Sigmoid colon (tissue), 7 donors: ENCODE measurements around the gene DUSP22. TPM values are rescaled to one million over a fixed set of nuclear protein-coding genes. Genes with fewer than 3 reads are reported as not detected.

Source experiments
- DNase-seq: peaks from one replicate; pipeline ENCODE4 v3.0.0-alpha.2; 2019
- H3K27ac ChIP-seq, 4 donors: fragments of 200-600 bp; sonication (generic); one replicate each; pipeline ENCODE4 v1.5.1; 2016 to 2019; ENCODE audit warnings: mild to moderate bottlenecking in 1 of 4
- H3K27me3 ChIP-seq, 3 donors: fragments of 200-600 bp; sonication (generic); one replicate each; pipeline ENCODE4 v1.5.1; 2019; ENCODE audit warnings: mild to moderate bottlenecking in 1 of 3
- H3K36me3 ChIP-seq, 4 donors: fragments of 200-600 bp; sonication (generic); one replicate each; pipeline ENCODE4 v1.5.1; 2016 to 2019
- H3K4me1 ChIP-seq, 4 donors: fragments of 200-600 bp; sonication (generic); one replicate each; pipeline ENCODE4 v1.5.1; 2017 to 2019
- H3K4me3 ChIP-seq, 4 donors: fragments of 200-600 bp; sonication (generic); one replicate each; pipeline ENCODE4 v1.5.1; 2017 to 2019; ENCODE audit warnings: mild to moderate bottlenecking in 2 of 4, moderate library complexity in 1 of 4
- H3K9me3 ChIP-seq, 4 donors: fragments of 200-600 bp in 3 of 4; sonication (generic) in 3 of 4; one replicate each; pipeline versions ENCODE4 v1.5.1 to v1.6.1; 2013 to 2019
- CTCF ChIP-seq, 4 experiments: fragments of 450-650 bp in 3 of 4; fragments of 200-600 bp in 1 of 4; IDR thresholded peaks; one replicate each; pipeline ENCODE4 v1.5.1; 2016 to 2019; ENCODE audit warnings: antibody characterized with exemption in 4 of 4, mild to moderate bottlenecking in 3 of 4, moderate library complexity in 2 of 4
- EP300 ChIP-seq, 4 donors: sonication (generic); formaldehyde crosslinking; IDR thresholded peaks; one replicate each; pipeline ENCODE4 v1.6.1; 2017; ENCODE audit warnings: antibody characterized with exemption in 4 of 4
- POLR2A ChIP-seq, 2 donors: fragments of 450-650 bp; IDR thresholded peaks; one replicate each; pipeline ENCODE4 v1.6.1; 2016; ENCODE audit warnings: antibody characterized with exemption in 2 of 2, mild to moderate bottlenecking in 2 of 2, moderate library complexity in 2 of 2
- POLR2AphosphoS5 ChIP-seq, 4 donors: sonication (generic); formaldehyde crosslinking; IDR thresholded peaks; one replicate each; pipeline ENCODE4 v1.6.1; 2017; ENCODE audit warnings: antibody characterized with exemption in 4 of 4
- WGBS, 2 donors: extraction: QIAGEN DNeasy Blood & Tissue Kit; methylation state at CpG; one replicate each; pipeline ENCODE4 v1.1.7; 2013; 5-methylcytosine and 5-hydroxymethylcytosine counted together
- intact Hi-C: fragments of 100-400 bp; cut with DNase I; formaldehyde crosslinking; loops from one replicate; pipeline ENCODE4 v1.15.1; 2023
- polyA plus RNA-seq, 3 donors: library from polyadenylated mRNA; stranded (reverse); fragments of 200-250 nt; gene quantifications; one replicate each; pipeline ENCODE4 v1.2.3, GENCODE V29; 2013
- total RNA-seq, 4 donors: library from RNA; depleted of rRNA; stranded (reverse); fragments of >200 nt; gene quantifications; one replicate each; pipeline ENCODE4 v1.1.0, GENCODE V29; 2016
- donor health status: healthy with polysubstance abuse.
- donor health status: Bipolar disorder and iron deficiency.
- donor health status: healthy.

The DUSP22 gene
- total and polyA plus RNA-seq, 7 donors = 15.7 to 113 (median 55.6) TPM

DNA sequence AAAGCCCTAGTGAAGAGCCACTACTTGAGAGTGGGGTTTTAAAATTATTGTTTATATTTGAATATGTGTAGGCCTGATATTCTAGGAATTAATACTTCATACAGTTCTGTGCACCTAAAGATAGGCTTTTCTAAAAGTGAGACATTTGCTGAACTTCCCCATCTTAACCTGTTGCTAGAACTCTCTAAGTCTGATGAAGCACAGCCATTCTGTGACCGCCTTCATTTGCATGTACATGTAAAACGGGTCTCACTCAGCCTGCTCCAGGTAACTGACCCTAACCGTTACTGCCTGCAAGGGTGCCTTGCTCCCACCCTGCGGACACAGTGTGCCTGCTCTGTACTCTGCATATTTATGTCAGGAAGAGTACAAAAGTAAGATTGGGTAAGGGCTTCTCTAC, 54.9 kb downstream of the DUSP22 start:
- no peaks in the 10 kb centered on the region for H3K27me3 ChIP-seq
- no peak overlapping the region for H3K4me3 ChIP-seq
- H3K4me1 ChIP-seq = peaks cover 0 to 9% (median 3%) of the 10 kb centered on the region in 4 donors
- no peak for DNase-seq
- intact Hi-C loops = no loop called here
- no peak for TF ChIP-seq EP300 (IDR thresholded peaks at IDR 0.05)
- no peak for TF ChIP-seq POLR2A (IDR thresholded peaks at IDR 0.05)
- TF ChIP-seq POLR2AphosphoS5 (IDR thresholded peaks at IDR 0.05) = no peak
- no peak for TF ChIP-seq CTCF (IDR thresholded peaks at IDR 0.05)
- no peaks in the 10 kb centered on the region for H3K9me3 ChIP-seq
- H3K27ac ChIP-seq = no peak overlapping the region
- whole genome bisulfite sequencing, 2 donors = 79 to 92% methylated on average over 4 of the region's 4 CpGs
- H3K36me3 ChIP-seq = peaks cover 13 to 32% (median 16%) of the 10 kb centered on the region in 4 donors

DNA sequence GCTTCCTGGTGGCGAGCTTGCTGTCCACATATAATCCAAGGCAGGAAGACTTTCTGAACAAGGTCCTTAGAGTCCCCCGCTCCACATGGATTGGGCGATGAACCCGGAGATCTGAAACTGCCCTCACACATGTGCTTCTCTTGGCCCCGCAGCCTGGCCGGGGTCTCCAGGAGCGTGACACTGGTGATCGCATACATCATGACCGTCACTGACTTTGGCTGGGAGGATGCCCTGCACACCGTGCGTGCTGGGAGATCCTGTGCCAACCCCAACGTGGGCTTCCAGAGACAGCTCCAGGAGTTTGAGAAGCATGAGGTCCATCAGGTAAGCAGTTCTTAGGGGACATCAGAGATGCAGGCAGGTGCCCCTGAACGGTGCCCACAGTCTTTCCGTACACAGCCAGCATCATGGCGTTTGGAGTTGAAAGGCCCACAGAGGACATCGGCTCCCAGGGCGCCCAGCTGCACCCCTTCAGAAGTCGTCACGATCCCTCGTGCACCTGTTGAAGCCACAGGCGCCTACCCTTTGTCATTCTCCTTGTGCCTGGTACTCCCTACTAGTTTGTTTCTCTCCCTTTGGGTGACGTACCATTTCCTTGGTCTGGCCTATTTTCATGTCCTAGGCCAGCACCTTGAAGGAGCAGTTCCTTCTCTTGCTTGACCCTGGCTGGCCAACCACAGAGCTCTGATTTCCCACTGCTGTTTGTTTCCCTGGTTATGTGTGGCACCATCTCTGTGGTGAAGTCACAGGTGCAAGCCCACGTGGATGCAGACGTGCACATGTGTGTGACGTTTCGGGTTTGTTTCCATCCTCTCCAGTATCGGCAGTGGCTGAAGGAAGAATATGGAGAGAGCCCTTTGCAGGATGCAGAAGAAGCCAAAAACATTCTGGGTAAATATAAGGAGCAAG, 55.9 kb downstream of the DUSP22 start:
- Histone ChIP-seq H3K36me3 (peaks cover 13 to 32% (median 16%) of the 10 kb centered on the region in 4 donors), H3K9me3 (no peaks in the 10 kb centered on the region), H3K27ac (no peak overlapping the region), H3K4me3 (no peak overlapping the region), H3K4me1 (peaks cover 0 to 9% (median 3%) of the 10 kb centered on the region in 4 donors), H3K27me3 (no peaks in the 10 kb centered on the region)
- 94 to 95% methylated on average over 27 of the region's 27 CpGs for WGBS, 2 donors
- peak; percentile 66 for DNase-seq
- TF ChIP-seq POLR2A (IDR thresholded peaks at IDR 0.05) (no peak), CTCF (IDR thresholded peaks at IDR 0.05) (no peak), EP300 (IDR thresholded peaks at IDR 0.05) (no peak), POLR2AphosphoS5 (IDR thresholded peaks at IDR 0.05) (no peak)
- intact Hi-C loops = no loop called here

DNA sequence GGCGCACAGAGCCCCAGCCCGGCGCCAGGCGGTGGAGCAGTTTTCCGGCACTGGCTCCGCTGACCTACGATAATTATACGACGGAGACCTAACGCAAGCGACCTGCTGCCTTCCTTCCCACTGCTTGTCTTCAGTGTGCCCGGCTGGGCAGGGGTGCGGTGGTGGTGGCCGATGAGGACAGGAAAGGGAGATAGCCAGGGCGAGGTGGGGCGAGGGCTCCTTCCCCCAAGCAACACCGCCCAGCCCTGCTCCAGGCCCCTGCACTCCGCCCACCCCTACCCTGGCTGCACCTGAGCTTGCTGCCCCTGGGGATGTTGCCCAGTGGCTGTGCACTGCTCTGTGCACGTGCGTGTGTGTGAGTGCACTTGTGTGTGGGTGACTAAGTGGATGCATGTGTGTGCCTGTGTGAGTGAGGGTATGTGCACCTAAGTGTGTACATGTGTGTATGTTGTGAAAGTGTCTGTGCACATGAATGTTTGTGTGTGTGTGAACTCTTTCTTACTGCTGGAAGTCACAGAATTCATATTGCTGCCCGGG, 56.6 kb downstream of the DUSP22 start:
- Histone ChIP-seq H3K4me1 (peaks cover 0 to 9% (median 3%) of the 10 kb centered on the region in 4 donors), H3K4me3 (no peak overlapping the region), H3K27me3 (no peaks in the 10 kb centered on the region), H3K27ac (no peak overlapping the region), H3K9me3 (no peaks in the 10 kb centered on the region), H3K36me3 (peaks cover 13 to 32% (median 16%) of the 10 kb centered on the region in 4 donors)
- TF ChIP-seq POLR2A (IDR thresholded peaks at IDR 0.05) (no peak), CTCF (IDR thresholded peaks at IDR 0.05) (no peak), EP300 (IDR thresholded peaks at IDR 0.05) (no peak), POLR2AphosphoS5 (IDR thresholded peaks at IDR 0.05) (no peak)
- DNase-seq = peak; percentile 66
- intact Hi-C loops = no loop called here
- WGBS, 2 donors = 90 to 92% methylated on average over 21 of the region's 21 CpGs

- H3K27me3 ChIP-seq = no peaks in the 10 kb centered on the region
- 84 to 85% methylated on average over 6 of the region's 6 CpGs for WGBS, 2 donors
- DNase-seq = no peak
- no peak overlapping the region for H3K4me3 ChIP-seq
- H3K27ac ChIP-seq = no peak overlapping the region
- intact Hi-C loops = no loop called here
- no peaks in the 10 kb centered on the region for H3K9me3 ChIP-seq
- H3K36me3 ChIP-seq = peaks cover 13 to 32% (median 16%) of the 10 kb centered on the region in 4 donors
- H3K4me1 ChIP-seq = peaks cover 0 to 9% (median 3%) of the 10 kb centered on the region in 4 donors
- TF ChIP-seq POLR2AphosphoS5 (IDR thresholded peaks at IDR 0.05) (no peak), CTCF (IDR thresholded peaks at IDR 0.05) (no peak), POLR2A (IDR thresholded peaks at IDR 0.05) (no peak), EP300 (IDR thresholded peaks at IDR 0.05) (no peak)
Measured at GRCh38 chr6:349491-349921, 57.2 kb downstream of the DUSP22 start.
